Prostate gland (tissue), 2 donors: ENCODE data around the gene NACC1.

Experiments used
- POLR2A ChIP-seq: fragments of 450-650 bp; IDR thresholded peaks from one replicate; pipeline ENCODE4 v1.6.1; 2016; ENCODE audit warnings: antibody characterized with exemption, mild to moderate bottlenecking
- TF ChIP-seq, protein P1 (sequence below), 4 experiments: fragments of 200-600 bp in 2 of 4; fragments of 450-650 bp in 2 of 4; sonication (generic) in 2 of 4; IDR thresholded peaks; 1 replicate in 3 of 4; 2 replicates in 1 of 4; pipeline ENCODE4 v1.5.1; 2016 to 2019; ENCODE audit warnings: antibody characterized with exemption in 4 of 4, mild to moderate bottlenecking in 2 of 4, moderate library complexity in 2 of 4

DNA sequence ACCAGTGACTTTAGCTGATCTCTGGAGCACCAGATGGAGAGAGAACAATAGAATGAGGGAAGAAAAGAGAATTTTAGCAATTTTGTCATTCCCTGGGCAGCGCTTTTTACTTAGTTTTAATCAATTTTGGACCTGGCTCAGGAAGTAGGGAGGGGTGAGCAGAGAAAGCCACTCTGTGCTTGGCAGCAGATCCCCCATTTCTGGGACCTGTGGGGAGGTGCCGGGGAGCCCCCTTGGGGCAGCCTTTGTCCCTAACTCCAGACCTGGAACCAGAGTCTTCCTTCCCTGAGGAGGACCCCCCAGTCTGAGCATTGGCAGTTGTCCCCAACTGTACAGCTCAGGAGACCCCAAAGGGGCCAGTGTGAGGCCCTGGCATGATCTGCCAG lies 25.9 kb upstream of the NACC1 start:
- TF ChIP-seq, protein P1, sequence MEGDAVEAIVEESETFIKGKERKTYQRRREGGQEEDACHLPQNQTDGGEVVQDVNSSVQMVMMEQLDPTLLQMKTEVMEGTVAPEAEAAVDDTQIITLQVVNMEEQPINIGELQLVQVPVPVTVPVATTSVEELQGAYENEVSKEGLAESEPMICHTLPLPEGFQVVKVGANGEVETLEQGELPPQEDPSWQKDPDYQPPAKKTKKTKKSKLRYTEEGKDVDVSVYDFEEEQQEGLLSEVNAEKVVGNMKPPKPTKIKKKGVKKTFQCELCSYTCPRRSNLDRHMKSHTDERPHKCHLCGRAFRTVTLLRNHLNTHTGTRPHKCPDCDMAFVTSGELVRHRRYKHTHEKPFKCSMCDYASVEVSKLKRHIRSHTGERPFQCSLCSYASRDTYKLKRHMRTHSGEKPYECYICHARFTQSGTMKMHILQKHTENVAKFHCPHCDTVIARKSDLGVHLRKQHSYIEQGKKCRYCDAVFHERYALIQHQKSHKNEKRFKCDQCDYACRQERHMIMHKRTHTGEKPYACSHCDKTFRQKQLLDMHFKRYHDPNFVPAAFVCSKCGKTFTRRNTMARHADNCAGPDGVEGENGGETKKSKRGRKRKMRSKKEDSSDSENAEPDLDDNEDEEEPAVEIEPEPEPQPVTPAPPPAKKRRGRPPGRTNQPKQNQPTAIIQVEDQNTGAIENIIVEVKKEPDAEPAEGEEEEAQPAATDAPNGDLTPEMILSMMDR (IDR thresholded peaks at IDR 0.05): no peak
- TF ChIP-seq POLR2A: no peak
